Omental fat pad (tissue), 4 donors: Measurements from ENCODE around the gene HS3ST1. TPM values are rescaled to one million over a fixed set of nuclear protein-coding genes. Genes with fewer than 3 reads are reported as not detected.

Source experiments
- ATAC-seq: fragments of 150-250 bp; one replicate; pipeline ENCODE4 v1.9.1; 2016; ENCODE audit warnings: mild to moderate bottlenecking, moderate library complexity; ENCODE audit not compliant: low FRiP score
- DNase-seq: peaks from one replicate; pipeline ENCODE4 v3.0.0-alpha.2; 2019; ENCODE audit warnings: low spot score
- total RNA-seq, 4 donors: library from RNA; depleted of rRNA; stranded (reverse); fragments of >200 nt; gene quantifications; one replicate each; pipeline ENCODE4 v1.1.0, GENCODE V29; 2016
- TF ChIP-seq, protein P1 (sequence below), 3 donors: fragments of 450-650 bp; IDR thresholded peaks; one replicate each; pipeline ENCODE4 v1.5.1; 2016 to 2017; ENCODE audit warnings: antibody characterized with exemption in 3 of 3, mild to moderate bottlenecking in 3 of 3, moderate library complexity in 2 of 3

HS3ST1 gene
- total RNA-seq, 4 donors from 2014 or later = 1.1 to 16.3 (median 3.6) TPM

DNA sequence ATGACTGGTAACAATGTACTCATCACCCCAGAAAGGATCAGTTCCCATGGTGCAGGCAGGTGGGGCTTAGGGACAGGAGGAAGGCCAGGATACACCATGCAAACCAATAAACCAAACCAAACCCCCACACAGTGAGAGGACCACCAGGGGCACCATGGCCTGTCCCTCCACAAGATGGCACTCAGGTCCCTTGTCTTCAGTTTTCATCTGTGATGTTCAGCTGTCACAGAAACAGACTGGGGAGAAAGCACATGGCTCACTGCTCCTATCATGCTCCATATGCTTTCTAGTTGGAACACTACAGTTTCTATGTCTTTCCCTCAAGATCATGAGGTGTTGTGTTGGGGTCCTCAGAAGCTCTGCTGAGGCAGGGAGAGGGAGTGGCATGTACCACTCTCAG is 10.1 kb downstream of the HS3ST1 start:
- TF ChIP-seq, protein P1, sequence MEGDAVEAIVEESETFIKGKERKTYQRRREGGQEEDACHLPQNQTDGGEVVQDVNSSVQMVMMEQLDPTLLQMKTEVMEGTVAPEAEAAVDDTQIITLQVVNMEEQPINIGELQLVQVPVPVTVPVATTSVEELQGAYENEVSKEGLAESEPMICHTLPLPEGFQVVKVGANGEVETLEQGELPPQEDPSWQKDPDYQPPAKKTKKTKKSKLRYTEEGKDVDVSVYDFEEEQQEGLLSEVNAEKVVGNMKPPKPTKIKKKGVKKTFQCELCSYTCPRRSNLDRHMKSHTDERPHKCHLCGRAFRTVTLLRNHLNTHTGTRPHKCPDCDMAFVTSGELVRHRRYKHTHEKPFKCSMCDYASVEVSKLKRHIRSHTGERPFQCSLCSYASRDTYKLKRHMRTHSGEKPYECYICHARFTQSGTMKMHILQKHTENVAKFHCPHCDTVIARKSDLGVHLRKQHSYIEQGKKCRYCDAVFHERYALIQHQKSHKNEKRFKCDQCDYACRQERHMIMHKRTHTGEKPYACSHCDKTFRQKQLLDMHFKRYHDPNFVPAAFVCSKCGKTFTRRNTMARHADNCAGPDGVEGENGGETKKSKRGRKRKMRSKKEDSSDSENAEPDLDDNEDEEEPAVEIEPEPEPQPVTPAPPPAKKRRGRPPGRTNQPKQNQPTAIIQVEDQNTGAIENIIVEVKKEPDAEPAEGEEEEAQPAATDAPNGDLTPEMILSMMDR (IDR thresholded peaks at IDR 0.05) = no peak
- DNase-seq (no peak), ATAC-seq (no peak)

DNA sequence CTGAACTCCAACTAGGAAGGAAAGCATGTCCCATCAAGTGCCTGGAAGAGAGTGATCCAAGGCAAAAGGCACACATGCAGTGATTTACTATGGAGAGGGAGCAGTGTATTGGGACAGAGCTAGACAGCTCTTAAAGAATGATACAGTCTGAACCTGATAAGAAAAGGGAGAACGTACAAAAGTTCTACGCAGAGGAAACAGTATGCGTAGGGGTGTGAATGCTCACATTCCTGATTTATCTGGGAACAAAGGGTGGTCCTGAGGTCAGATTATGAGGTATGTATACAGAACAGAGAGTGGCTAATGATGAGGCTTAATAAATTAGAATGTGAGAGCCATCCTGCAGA is 12.0 kb downstream of the HS3ST1 start:
- ATAC-seq = peak; percentile 46
- DNase-seq = no peak

DNA sequence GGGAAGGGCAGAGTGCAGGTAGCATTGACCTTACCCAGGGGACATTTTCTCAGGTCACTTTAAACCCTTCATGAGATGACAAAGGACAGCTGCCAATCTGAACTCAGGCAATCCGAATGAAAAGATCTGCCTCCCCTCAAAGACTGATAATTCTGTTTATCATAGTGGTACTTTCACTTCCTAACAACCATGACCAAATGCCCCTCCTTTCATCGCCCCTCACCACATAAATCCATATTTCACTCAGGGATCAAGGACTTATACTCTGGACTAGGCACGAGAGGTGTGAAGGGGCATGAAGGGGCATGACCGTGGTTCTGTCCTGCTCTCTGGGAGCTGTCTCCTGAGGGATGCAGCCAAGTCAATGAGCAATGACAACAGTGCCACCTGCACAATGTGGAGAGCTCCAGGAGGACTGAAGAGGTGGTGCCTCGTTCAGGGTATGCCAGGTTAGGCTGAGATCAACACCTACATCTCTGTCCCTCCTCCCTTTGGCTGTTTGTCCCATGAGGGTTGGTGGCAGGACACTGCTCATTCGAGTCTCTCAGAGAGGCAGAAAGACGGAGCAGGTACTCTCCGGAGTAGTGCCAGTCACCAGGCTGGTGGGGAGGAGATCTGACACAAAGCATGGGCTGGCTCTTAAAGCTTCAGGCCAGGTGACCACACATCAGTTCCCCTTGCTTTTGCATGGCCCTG is 12.5 kb downstream of the HS3ST1 start:
- TF ChIP-seq, protein P1 (IDR thresholded peaks at IDR 0.05) = no peak
- DNase-seq (no peak), ATAC-seq (no peak)

More for the DNA sequence above, 12.0 kb downstream of the HS3ST1 start:
- TF ChIP-seq, protein P1 (IDR thresholded peaks at IDR 0.05) = no peak

DNA sequence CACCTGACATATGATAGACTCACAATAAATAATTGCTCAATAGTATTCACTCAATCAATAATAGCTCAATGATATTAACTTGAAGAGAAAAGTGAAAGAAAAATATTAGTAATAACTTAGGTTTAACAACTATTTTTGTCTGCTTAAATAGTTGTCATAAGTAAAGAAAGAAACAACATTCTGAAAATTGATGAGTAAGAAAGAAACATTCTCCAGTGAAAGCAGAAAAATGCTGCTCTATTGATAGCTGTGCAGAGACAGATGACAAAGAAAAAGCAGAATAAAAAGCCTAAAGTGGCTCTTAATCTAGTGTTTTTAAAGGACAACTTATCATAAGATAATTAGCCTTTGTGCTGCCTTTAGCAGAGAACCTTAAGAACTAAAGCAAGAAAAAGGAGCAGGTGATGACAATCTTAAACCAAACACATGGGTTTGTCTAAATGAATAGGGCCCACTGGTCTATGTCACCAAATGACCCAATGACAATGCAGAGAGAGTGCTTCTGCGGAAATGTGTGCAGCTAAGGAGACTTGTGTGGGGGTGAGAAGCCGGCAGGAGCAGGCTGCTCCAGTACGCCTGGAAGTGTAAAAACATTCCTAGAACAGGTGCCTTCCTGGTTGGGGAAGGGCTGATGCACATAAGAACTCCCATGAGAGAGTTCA is 13.2 kb downstream of the HS3ST1 start:
- no peak for DNase-seq
- no peak for ATAC-seq
- TF ChIP-seq, protein P1 (IDR thresholded peaks at IDR 0.05) = no peak

DNA sequence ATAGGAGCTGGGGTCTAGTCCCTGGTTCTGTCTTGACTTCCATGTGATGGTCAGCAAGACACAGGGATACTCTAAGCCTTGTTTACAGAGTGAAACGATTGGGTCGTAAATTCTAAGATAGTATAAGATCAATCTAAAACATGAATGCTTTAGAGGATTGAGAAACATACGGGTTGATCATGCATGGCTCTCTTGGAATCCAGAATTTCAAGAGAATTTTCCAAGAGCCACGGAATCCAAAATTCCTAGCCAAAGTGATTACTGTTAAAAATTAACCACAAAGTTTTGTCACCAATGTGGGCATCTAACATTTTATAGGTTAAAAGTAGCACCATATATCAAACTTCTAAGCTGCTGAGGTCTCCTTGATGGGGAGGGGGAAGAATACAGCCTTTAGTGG is 16.5 kb downstream of the HS3ST1 start:
- DNase-seq (no peak), ATAC-seq (no peak)
- TF ChIP-seq, protein P1 (IDR thresholded peaks at IDR 0.05) = no peak

DNA sequence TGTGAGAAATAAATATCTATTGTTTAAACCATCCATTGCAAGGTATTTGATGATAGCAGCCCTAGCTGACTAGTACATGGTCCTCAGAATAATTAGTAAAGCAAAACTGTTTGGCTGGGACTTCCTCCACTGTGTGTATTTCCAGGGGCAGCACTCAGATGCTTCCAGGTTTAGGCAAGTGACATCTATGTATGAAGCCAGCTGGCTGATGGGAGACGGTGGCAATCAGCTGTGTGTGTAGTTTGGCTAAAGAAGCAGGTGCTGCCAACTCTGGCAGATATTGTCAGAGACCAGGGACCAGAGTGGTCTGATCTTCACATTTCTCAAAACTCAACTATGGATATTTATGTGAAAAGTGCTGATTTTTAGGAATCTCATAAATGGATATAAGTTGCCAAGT is 19.1 kb downstream of the HS3ST1 start:
- TF ChIP-seq, protein P1 (IDR thresholded peaks at IDR 0.05) = no peak
- ATAC-seq (no peak), DNase-seq (no peak)
